HG02970 (cell line): Measurements from ENCODE around the gene SOBP.

Experiments used
- ATAC-seq: cut with Tn5 transposase; IDR thresholded peaks from one replicate; pipeline ENCODE4 v1.9.1; 2021; ENCODE audit warnings: mild to moderate bottlenecking, moderate library complexity, moderate number of reproducible peaks; ENCODE audit not compliant: unreplicated experiment, low FRiP score

The SOBP gene

DNA sequence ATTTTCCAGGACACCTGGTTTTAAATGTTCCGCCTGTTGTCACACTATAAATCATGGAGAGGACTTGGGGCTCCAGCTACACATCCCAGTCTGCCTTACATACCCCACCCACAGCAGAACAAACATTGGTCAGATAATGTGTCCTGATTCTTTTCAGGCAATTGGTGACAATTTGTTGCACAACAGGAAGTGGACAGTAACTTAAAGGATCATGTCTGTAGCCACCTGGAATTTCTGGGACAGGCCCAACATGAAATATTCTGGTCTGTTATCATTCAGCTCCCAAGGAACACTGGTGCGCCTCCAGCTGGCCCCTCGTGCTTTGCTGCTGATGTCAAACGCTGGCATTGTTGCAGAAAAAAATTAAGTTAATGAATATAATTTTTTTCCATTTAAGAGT lies 117.2 kb downstream of the SOBP start:
- ATAC-seq: no peak

DNA sequence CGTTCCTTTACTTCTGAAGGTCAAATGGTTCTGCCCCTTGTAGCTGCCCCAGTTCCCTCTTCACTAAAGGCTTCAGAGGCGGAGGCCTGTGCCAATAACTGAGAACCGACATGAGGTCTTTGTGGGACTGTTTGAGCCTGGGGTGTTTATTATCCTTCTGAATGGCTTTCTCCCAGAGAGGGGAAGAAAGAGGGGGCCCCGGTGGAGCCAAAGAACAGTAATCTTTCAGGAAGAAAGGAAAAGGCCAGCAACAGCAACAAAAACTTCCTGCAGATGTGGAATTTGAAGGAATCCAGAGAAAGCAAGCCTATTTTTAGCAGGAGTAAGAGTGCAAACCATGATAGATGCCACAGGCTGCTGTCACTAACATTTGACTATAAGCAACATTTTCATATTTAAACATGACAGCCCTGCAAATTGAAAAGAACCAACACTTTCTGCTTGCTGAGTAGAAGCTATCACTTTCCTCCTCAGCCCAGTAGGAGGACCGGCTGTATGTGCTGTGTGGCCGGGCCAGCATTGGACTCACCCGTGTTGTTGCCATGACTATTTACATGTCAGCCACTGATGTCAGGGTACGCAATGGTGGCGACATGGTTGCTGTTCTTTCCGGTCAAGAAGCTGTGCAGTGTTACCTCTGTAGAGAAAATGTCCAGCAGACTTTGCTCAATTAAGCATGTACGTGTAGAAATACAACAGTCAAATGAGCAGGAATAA lies 121.3 kb downstream of the SOBP start:
- ATAC-seq: no peak

DNA sequence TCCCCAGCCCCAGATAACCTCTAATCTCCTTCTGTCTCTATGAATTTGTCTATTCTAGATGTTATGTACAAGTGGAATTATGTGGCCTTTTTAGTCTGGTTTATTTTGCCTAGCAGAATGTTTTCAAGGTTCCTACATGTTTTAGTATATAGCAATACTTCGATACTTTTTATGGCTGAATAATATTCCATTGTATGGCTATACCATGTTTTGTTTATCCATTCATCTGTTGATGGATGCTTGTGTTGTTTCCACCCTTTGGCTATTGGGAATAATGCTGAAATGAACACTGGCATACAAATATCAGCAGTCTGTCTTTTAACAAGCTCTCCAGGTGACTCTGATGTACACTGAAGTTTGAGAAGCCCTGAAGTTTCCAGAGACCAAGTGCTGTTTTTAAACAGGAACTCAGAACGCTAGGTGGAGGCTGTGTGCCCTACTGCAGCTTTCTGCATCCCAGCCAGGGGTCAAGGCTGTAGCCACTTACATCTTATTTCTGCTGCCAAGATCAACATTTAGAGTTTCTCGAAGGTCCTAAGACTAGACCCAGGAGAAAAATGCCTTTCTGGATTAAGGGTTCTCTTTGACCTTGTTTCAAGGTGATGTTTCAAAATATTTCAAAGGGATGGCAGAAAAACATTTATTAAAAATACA lies 123.0 kb downstream of the SOBP start:
- no peak for ATAC-seq

DNA sequence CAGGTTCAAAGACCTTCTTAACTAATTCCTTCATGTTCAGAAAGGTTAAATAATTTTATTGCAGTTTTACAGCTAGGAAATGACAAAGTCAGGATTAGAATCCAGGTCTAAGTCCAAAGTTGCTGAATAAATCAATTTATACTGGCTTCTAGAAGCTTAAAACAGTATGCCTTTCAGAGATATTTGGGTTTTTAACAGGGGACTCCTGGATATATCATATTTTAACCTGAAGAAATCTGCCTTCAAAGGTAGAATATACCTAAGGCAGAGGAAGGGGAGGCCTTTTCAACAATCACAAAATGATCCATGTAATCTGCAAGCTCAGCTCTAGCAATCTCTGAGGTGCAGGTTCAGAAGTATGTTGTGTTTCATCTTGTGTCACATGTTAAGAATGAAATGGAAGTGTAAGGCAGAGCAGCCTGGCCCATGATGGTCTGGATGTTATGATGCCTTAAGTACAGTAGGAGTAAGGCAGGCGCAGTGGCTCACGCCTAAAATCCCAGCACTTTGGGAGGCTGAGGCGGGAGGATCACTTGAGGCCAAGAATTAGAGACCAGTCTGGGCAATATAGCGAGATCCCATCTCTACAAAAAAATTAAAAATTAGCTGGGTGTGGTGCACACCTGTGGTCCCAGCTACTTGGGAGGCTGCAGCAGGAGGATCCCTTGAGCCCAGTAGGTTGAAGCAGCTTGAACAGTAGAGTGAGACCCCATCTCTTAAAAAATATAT lies 123.9 kb downstream of the SOBP start:
- no peak for ATAC-seq

DNA sequence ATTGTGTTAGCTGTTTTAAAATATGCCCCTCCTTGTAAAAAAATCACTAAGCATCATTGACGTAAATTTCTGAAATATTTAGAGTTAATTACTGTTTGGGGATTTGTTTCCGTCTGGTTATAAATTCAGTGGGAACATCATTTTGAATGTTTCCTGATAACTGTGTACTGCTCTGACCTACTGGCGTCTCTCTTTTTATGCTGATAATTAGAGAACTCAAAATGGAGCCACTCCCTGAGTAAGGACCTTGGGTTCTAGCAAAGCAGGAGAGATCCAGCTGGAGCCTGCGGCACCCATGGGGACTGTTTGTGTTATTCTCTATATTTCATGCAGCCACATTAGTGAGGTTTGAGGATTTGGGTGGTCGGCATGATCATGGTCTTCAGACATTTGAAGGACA lies 124.9 kb downstream of the SOBP start:
- ATAC-seq: no peak

DNA sequence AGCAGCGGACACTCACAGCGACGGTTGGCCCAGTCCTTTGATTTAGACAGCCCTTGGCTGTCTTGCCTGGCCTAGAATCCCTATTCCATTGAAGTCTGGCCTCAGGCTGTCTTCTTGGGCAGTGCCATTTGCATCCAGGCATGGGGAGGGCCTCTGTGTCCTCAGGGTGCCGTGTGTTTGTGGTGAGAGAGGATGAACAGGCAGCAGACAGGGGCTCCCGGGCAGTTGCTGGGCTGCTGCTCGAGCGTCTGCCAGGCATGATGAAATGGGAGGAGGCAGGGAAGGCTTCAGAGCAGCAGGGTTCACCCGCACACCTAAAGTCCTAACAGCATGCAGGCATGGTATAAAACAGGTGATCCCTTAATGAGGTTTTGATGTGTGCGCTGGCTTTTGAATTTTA lies 126.9 kb downstream of the SOBP start:
- no peak for ATAC-seq

DNA sequence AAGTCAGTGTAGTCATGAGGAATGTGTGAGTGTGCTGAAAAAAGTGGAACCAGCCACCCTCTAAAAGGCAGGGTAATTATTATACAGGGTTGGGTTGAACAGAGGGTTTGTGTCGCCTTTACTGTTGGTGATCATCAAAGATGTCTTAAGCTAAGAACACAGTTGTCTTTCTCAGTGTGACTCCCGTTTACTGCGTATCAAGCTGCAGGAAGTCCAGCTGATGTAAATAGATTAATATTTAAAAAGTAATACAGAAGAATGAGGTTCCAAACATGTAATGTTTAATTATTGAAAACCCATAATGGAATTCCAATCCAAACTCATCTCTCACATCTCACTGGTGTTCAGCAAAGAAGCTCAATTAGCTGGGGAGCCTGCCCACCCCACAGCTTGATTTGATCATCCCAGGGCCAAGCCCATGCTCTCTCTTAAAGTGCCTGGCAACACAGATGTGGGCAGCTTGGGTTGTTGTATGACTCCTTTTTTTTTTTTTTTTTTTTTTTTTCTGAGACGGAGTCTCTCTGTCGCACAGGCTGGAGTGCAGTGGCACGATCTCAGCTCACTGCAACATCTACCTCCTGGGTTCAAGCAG lies 127.5 kb downstream of the SOBP start:
- no peak for ATAC-seq

DNA sequence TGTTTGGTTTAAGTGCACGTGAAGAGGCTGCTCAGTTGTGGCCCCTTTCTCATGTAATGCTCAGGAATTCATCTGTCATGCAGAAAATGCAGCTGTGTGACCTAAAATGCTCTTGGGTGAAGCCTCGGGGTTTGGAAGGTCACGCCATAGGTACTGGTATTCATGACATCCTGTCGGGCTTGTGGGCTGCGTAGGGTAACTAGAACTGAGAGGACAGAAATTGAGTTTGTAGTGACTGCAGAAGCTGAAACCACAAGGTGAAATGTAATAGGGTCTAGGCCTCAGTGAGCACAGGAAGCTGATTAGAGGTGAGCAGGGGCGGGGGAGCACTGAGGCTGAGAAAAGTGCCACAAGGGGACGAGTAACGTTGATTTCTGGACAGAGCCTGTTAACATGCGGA lies 128.8 kb downstream of the SOBP start:
- ATAC-seq: peak; percentile 87

DNA sequence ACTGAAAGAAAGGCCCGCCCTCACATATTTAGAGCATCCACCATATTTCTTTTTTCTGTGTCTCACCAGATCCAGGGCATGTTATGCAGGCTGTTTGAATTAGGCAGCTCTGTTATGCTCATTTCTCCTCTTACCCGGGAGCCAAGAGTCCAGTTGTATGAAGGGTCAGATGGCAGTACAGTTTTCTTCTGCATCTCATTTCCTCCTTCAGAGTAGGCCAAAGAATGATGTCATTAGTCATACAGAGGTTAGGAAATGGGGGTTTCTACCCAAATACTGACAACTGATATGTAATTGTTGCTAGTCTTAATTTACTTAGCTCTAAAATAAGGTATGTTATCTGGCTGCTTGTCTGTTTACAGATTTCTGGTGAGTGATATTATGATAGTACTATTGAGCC lies 130.8 kb downstream of the SOBP start:
- no peak for ATAC-seq

DNA sequence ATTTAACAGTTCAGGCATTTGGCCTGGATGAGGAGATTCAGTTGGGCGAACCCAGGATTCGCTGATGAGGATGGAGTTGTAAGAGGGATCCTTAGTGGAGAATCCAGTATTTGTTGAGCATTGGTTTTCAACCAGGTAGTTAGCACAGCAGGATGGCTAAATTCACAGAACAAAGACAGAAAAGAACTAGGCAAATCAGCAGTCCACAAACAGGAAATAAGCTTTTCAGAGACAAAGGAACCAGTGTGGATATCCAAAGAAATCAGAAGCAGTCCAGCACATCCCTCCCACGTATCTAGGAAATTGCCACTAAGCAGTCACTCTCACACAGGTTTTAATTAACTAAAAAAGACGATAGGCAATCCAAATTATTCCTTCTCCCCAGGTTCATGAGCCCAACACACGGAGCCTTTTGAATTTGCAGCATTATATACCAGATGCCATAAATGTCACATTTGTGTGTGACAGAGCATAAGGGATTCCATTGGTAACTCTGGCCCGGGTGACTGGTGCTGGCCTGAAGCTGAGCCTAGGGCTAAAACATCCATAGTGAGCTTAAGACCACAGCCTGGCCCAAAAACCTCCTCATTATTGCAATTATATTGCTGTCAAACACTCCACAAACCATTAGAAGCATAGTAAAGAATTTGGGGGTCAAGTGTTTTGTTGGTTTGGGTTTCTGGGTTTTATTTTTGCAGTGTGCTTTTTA lies 131.5 kb downstream of the SOBP start:
- ATAC-seq: no peak

DNA sequence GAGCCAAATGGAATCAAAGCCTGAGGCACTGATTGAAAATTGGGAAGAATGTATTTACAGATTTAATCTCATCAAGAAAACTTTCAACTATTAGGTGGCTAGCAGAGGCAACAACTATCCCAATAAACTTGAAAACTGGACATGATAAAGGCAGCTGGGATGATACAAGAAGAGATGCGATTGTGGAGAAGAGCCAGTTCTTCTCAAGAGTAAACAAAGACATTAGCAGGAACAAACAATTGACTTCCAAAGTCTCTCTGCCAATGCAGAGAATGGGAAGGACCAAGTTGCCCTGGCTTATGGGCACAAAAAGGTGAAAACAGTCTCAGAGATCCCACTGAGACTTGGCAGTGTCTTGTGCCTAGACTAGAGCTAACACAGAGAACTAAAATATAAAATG lies 132.4 kb downstream of the SOBP start:
- ATAC-seq: no peak

DNA sequence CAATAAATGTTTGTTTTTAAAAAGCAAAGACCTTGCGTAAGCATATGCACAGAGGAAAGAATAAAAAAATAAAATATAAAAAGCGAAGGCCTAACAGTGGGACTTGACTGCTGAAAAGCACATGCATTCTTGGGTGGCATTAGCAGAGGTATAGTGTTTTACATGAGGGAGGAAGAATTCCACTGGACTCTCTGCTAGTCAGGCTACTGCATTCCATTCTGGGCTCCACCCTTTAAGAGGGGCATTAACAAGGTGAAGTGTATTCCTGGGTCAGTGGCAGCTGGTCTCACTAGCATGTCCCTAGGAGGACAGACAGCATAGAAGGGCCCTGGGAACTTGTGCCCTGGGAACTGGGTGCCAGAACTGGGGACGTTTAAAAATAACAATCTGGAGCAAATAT lies 134.1 kb downstream of the SOBP start:
- no peak for ATAC-seq

DNA sequence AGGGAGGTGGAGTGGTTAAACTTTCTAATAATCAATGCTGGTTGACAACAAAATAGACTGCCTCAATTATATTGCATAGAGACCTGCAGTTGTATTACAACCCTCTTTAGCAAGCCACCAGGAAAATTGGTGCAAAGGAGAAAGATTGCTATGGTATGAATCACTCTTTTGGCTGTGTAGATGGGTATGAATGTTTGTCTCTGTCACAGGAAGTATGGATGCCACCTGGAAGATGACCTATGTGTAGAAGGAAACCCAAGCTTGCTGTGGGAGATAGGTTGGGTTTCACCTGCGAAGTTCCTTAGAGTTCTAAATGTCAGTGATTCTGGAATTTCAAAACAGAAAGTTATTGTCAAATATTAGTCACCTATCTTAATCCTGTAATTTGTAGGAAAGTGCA lies 134.6 kb downstream of the SOBP start:
- ATAC-seq: no peak

DNA sequence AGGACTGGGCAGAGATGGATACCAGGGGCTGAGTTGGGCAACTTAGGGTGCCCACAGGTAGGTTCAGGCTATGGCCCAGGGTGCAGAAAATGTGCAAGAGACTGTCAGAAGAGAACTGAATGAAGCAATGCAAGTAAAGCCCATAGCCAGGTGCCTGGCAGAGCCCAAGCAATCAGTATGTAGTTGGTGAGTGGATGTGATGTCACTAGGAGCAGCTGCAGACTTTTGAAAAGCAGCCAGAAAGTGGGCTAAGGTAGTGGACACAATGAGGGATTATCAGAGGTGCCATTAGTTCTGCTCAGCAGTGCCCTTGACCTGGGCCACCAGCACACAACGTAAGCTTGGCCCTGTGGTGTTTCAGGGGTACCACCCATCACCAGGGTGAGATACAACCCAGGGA lies 135.3 kb downstream of the SOBP start:
- ATAC-seq: no peak

DNA sequence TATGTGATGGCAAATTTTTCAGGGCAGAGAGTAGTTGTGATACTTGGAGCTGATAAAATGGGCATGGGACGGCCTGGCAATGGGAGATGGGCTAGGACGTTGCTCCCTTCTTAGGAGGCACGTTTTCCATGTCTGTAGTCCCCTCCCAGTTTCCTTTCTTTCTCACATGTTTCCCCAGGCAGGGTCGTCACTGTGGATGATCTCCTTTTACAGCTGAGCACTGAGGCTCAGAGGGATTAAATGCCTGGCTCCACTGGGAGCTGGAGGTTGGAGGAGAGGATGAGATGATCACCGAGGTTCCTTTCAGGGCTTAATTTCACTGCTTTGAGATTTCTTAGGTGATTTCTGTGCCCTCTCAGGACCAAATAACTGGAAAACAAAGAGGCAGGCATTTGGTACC lies 136.7 kb downstream of the SOBP start:
- ATAC-seq: no peak

DNA sequence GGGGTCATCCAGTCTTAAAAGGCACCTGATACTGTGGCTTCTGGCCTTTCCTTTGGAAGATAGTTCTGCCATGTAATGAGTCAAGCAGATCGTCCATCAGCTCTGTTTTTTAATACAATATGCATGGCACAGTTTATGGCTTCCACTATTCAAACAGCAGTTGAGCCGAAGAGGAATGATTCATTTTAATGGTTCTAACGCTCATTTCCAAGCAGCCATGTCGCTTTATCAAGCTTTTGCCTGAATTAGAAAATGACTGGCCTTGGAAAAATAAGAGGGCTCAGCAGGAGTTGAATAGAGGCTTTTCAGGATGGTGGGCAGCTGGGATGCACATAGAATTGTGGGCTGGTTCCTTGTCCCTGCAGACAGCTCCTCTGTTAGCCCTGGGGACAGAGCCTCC lies 138.1 kb downstream of the SOBP start:
- no peak for ATAC-seq

DNA sequence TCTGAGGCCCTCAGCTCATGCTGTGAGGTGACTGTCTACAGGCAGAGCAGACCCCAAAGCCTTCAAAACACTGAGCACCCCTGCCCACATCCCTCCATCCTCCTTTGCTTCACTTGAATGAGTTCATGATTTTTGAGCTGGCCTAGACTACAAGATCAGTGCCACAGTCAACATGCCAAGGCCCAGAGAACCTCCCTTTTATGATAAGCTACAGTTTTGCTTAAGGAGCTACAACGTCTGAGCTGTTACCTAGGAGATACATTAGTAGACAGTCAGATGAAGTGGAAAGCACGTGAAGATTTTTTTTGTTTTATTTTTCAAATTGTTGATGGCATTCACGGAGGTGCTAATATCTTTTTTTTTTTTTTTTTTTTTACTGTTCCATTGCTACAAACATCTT lies 139.0 kb downstream of the SOBP start:
- no peak for ATAC-seq

DNA sequence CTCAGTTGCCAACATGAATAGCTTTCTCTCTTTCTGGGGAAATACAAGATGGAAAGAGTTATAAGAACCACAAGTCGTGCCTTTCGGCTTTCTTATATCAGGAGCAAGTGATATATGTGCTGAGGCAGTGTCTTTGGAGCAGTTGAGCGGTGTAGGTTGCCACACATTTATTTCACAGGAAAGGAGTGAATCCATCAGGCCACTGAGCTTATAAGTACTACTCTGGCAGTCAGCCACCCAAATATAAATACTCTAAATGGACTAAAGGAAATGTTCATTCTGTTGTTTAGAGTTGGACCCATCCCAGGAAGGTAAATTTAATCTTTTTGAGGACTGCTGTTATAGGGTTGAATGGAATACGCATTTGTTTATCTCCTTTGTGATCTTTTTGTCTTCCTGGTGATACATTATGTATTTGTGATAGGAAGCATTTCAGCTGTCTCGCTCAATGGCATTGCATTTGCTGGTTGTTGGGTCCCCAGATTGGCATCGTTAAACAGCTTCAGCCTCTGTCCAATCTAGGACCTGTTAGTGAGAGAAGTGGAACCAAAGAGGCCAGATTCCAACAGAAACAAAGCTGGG lies 139.7 kb downstream of the SOBP start:
- ATAC-seq: no peak

DNA sequence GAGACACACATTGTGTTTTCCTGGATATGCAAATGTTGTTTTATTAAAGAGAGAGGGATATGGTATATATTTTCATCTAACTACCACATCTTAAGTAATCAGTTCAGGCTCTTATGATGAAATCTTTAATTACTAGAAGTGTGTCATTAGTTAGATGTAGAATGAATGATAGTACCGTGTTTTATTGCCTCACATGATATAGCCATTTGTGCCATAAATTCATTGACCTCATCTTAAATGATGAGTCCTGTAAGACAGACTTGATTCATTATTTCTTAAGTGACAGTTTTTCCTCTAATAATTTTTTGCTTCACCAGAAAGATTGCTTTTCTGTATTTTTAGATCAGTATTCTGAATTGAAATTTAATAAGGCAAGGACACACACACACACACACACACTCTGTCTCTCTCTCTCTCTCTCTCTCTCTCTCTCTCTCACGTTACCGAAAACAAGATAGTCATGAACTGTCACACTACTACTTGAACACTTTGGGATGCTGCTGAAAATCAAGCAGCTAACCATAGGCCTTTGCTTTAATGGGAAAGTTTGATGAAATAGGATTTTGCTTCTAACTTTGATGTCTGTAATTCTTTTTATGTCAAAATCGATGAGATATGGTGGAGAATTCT lies 140.5 kb downstream of the SOBP start:
- ATAC-seq: no peak
